HCT116 (cell line): ENCODE measurements around the gene CXCR2. TPM values are rescaled to one million over a fixed set of nuclear protein-coding genes. Genes with fewer than 3 reads are reported as not detected.
A peak's percentile ranks its signal among the peaks of the same experiment; 100 is the strongest.

Experiments
- ATAC-seq: fragments of 200-7000 bp; cut with Tn5 transposase; 2 replicates; pipeline ENCODE4 v1.9.1; 2020; ENCODE audit warnings: mild to moderate bottlenecking, moderate library complexity
- BruUV-seq: library from RNA; stranded (reverse); fragments of 400-500 nt; replicated peaks from 2 replicates; lab custom pipeline; 2021; lab: Mats Ljungman, UMichigan
- CTCF ChIA-PET: fragments of 300-600 bp; sonication (Branson Sonifier 250); formaldehyde crosslinking; loops from one replicate; lab custom pipeline; 2021; ENCODE audit warnings: antibody characterized with exemption; lab: Charles Lee
- POLR2A ChIA-PET: fragments of 300-600, 350-600 bp; sonication (Branson Sonifier 250); formaldehyde crosslinking; loops from one replicate; lab custom pipeline; 2021; ENCODE audit warnings: antibody characterized with exemption; lab: Charles Lee
- RAD21 ChIA-PET, 2 experiments: fragments of 300-600 bp; sonication (Branson Sonifier 250); formaldehyde crosslinking; loops; one replicate each; lab custom pipeline; 2023; ENCODE audit warnings: low total read pairs in 2 of 2; ENCODE audit not compliant: uncharacterized antibody in 2 of 2, unreplicated experiment in 2 of 2, low non-redundant PET in 1 of 2; lab: Charles Lee
- DNase-seq: peaks from one replicate; pipeline ENCODE4 v3.0.0-alpha.2; 2010; ENCODE audit warnings: low read depth, low spot score
- H2AFZ ChIP-seq: fragments of 200-600 bp; shearing (Covaris generic), sonication (generic); 2 replicates; pipeline ENCODE4 v1.6.1; 2017; ENCODE audit warnings: low read depth, mixed run types, mixed read lengths, antibody characterized with exemption, low read length; ENCODE audit not compliant: poor library complexity, severe bottlenecking
- H3K27ac ChIP-seq: 2 replicates; pipeline ENCODE4 v1.5.1; 2012; ENCODE audit warnings: low read depth, low read length
- H3K27me3 ChIP-seq: fragments of 200-600 bp; sonication (generic); 2 replicates; pipeline ENCODE4 v1.6.1; 2016; ENCODE audit warnings: mixed run types, low read length, mixed read lengths; ENCODE audit not compliant: insufficient read depth
- H3K36me3 ChIP-seq, 2 experiments: fragments of 200-500 bp in 1 of 2; fragments of 200-600 bp in 1 of 2; sonication (Bioruptor generic) in 1 of 2; sonication (generic) in 1 of 2; 2 replicates each; pipeline versions ENCODE4 v1.5.1 to v1.6.1; 2014 to 2016; ENCODE audit warnings: low read length in 2 of 2, inconsistent platforms in 1 of 2, mixed read lengths in 1 of 2, mixed run types in 1 of 2; ENCODE audit not compliant: insufficient read depth in 2 of 2, control insufficient read depth in 1 of 2
- H3K4me1 ChIP-seq, 2 experiments: fragments of 200-600 bp in 1 of 2; sonication (generic) in 1 of 2; 2 replicates each; pipeline versions ENCODE4 v1.5.1 to v1.6.1; 2012 to 2017; ENCODE audit warnings: low read length in 2 of 2, inconsistent platforms in 1 of 2, mild to moderate bottlenecking in 1 of 2, mixed read lengths in 1 of 2, mixed run types in 1 of 2, moderate library complexity in 1 of 2; ENCODE audit not compliant: insufficient read depth in 2 of 2, control insufficient read depth in 1 of 2
- H3K4me2 ChIP-seq: fragments of 200-600 bp; sonication (generic); 2 replicates; pipeline ENCODE4 v1.6.1; 2017; ENCODE audit warnings: mixed run types, low read length, mixed read lengths
- H3K4me3 ChIP-seq, 2 experiments: fragments of 200-600 bp in 1 of 2; sonication (generic) in 1 of 2; replicated peaks in 1 of 2; 2 replicates each; pipeline ENCODE4 v1.5.1; 2011 to 2016; ENCODE audit warnings: low read length in 2 of 2, control low read depth in 1 of 2, low read depth in 1 of 2, mild to moderate bottlenecking in 1 of 2, mixed read lengths in 1 of 2, mixed run types in 1 of 2
- H3K79me2 ChIP-seq: fragments of 200-600 bp; sonication (generic); 2 replicates; pipeline ENCODE4 v1.6.1; 2017; ENCODE audit warnings: mild to moderate bottlenecking, mixed run types, low read length, moderate library complexity, mixed read lengths; ENCODE audit not compliant: insufficient read depth
- H3K9ac ChIP-seq: fragments of 200-600 bp; sonication (generic); 2 replicates; pipeline ENCODE4 v1.6.1; 2016; ENCODE audit warnings: low read length, mixed read lengths
- H3K9me2 ChIP-seq: fragments of 200-600 bp; sonication (generic), shearing (Covaris generic); 2 replicates; pipeline ENCODE4 v1.6.1; 2017; ENCODE audit warnings: mixed run types, mild to moderate bottlenecking, moderate library complexity; ENCODE audit not compliant: insufficient read depth
- H3K9me3 ChIP-seq, 2 experiments: fragments of 200-500 bp in 1 of 2; fragments of 200-600 bp in 1 of 2; sonication (Bioruptor generic) in 1 of 2; sonication (generic) in 1 of 2; 2 replicates each; pipeline ENCODE4 v1.6.1; 2014 to 2017; ENCODE audit warnings: low read length in 2 of 2, mixed read lengths in 2 of 2, inconsistent platforms in 1 of 2, low read depth in 1 of 2, mild to moderate bottlenecking in 1 of 2, mixed run types in 1 of 2, moderate library complexity in 1 of 2; ENCODE audit not compliant: control insufficient read depth in 1 of 2, insufficient read depth in 1 of 2
- H4K20me1 ChIP-seq: fragments of 200-600 bp; sonication (generic), shearing (Covaris generic); 2 replicates; pipeline ENCODE4 v1.6.1; 2017; ENCODE audit warnings: mixed run types, mild to moderate bottlenecking, moderate library complexity; ENCODE audit not compliant: insufficient read depth
- CBX3 ChIP-seq: IDR thresholded peaks from 2 replicates; pipeline ENCODE4 v1.6.1; 2012; ENCODE audit warnings: low read depth
- EGR1 ChIP-seq: IDR thresholded peaks from 2 replicates; pipeline ENCODE4 v1.6.1; 2012; ENCODE audit warnings: low read depth
- ELF1 ChIP-seq: IDR thresholded peaks from 2 replicates; pipeline ENCODE4 v1.6.1; 2012; ENCODE audit warnings: low read depth, borderline replicate concordance
- EZH2 ChIP-seq: fragments of 200-600 bp; sonication (generic); IDR thresholded peaks from 2 replicates; pipeline ENCODE4 v1.6.1; 2017; ENCODE audit warnings: antibody characterized with exemption, mixed run types
- SIN3A ChIP-seq: IDR thresholded peaks from 2 replicates; pipeline ENCODE4 v1.6.1; 2012; ENCODE audit warnings: low read depth
- SP1 ChIP-seq: IDR thresholded peaks from 2 replicates; pipeline ENCODE4 v1.6.1; 2012; ENCODE audit warnings: low read depth
- SRF ChIP-seq: IDR thresholded peaks from 2 replicates; pipeline ENCODE4 v1.6.1; 2012; ENCODE audit warnings: low read depth
- ZBTB33 ChIP-seq: IDR thresholded peaks from 2 replicates; pipeline ENCODE4 v1.6.1; 2011; ENCODE audit warnings: mild to moderate bottlenecking, low read length, moderate library complexity; ENCODE audit not compliant: insufficient replicate concordance; ENCODE audit errors: extremely low read depth
- intact Hi-C: fragments of 100-400 bp; cut with micrococcal nuclease; formaldehyde crosslinking; loops from 2 replicates; pipeline ENCODE4 v1.10.0; 2022
- total RNA-seq: library from RNA; stranded (reverse); gene quantifications from one replicate; pipeline ENCODE4 v1.2.1, GENCODE V29; 2021; ENCODE audit not compliant: unreplicated experiment
- TF ChIP-seq, protein P1 (sequence below), 3 experiments: fragments of 200-600 bp in 1 of 3; sonication (generic) in 1 of 3; IDR thresholded peaks in 2 of 3; conservative IDR thresholded peaks in 1 of 3; 2 replicates each; pipeline ENCODE4 v1.5.1; 2012 to 2017; ENCODE audit warnings: low read depth in 2 of 3, low read length in 2 of 3, antibody characterized with exemption in 1 of 3, borderline replicate concordance in 1 of 3, control low read depth in 1 of 3, mild to moderate bottlenecking in 1 of 3, mixed read lengths in 1 of 3, mixed run types in 1 of 3, moderate library complexity in 1 of 3; ENCODE audit not compliant: insufficient read depth in 1 of 3

Gene CXCR2
- total RNA-seq, 1 experiment from 2014 or later = 0.15 TPM

- ChIA-PET CTCF (interaction anchor here (0.7 to 1.1 kb wide), 2 partner anchors 9 to 20 kb away, joined by 3 to 4 read pairs; no protein-coding TSS in a partner anchor), RAD21 (no interaction called here), POLR2A (interaction anchor here (0.8 kb wide), 1 partner anchor 120 kb away, joined by 3 read pairs; no protein-coding TSS in a partner anchor)
- Histone ChIP-seq H3K9me3 (no peaks in the 10 kb centered on the region), H3K4me2 (peak within 1 kb of the TSS; percentile 39), H3K79me2 (no peaks in the 10 kb centered on the region), H3K27me3 (no peaks in the 10 kb centered on the region), H3K4me3 (no peak within 1 kb of the TSS), H4K20me1 (no peaks in the 10 kb centered on the region), H3K36me3 (no peaks in the 10 kb centered on the region), H2AFZ (no peak within 1 kb of the TSS), H3K9ac (no peak within 1 kb of the TSS), H3K27ac (no peak within 1 kb of the TSS), H3K4me1 (peaks cover 6 to 9% of the 10 kb centered on the region in 2 experiments; a peak in 3 of 4 replicates), H3K9me2 (no peaks in the 10 kb centered on the region)
- TF ChIP-seq SRF (no peak), SP1 (peak; percentile 49; the same call in 1 of the 2 replicates), CBX3 (peak; percentile 34; the same call in 1 of the 2 replicates), ELF1 (no peak), SIN3A (no peak)
- TF ChIP-seq, protein P1, sequence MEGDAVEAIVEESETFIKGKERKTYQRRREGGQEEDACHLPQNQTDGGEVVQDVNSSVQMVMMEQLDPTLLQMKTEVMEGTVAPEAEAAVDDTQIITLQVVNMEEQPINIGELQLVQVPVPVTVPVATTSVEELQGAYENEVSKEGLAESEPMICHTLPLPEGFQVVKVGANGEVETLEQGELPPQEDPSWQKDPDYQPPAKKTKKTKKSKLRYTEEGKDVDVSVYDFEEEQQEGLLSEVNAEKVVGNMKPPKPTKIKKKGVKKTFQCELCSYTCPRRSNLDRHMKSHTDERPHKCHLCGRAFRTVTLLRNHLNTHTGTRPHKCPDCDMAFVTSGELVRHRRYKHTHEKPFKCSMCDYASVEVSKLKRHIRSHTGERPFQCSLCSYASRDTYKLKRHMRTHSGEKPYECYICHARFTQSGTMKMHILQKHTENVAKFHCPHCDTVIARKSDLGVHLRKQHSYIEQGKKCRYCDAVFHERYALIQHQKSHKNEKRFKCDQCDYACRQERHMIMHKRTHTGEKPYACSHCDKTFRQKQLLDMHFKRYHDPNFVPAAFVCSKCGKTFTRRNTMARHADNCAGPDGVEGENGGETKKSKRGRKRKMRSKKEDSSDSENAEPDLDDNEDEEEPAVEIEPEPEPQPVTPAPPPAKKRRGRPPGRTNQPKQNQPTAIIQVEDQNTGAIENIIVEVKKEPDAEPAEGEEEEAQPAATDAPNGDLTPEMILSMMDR (IDR thresholded peaks at IDR 0.05 in 2 of 3, conservative IDR thresholded peaks at IDR 0.05 in 1 of 3; ENCODE audit: borderline replicate concordance in 1 of 3, insufficient read depth in 1 of 3, low read depth in 2 of 3, low read length in 2 of 3) = peak in 2 of 3 experiments; percentile 5 to 17; a peak in 1 of 6 replicates
- ATAC-seq (peak; percentile 71), DNase-seq (no peak)
- intact Hi-C loops = no loop called here
- BruUV-seq = no TSS peak
Observed at GRCh38 chr2:218166791-218167190, 41.0 kb downstream of the CXCR2 start, which contains the start of gene CXCR1. TSS of gene CXCR1 (minus strand) at chr2:218166962. CDS start at chr2:218165211, 1,751 bp downstream.

DNA sequence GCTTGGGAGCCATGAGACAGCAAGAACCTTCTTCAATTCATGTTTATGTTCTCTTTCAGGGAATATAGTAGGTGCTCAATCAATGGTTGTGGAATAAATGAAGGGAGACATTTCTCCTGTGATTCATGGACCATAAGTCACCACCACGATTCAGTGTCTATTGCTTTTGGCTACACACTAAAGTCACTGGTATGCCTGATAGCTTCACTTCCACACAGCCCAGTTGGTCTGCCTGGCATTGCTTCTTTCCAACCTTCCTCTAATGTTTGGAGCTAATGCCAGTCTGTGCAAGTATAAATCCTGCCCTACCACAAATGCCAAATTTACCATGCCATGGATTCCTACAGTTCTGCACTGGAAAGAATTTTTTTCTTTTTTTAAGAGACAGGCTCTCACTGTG lies 42.2 kb downstream of the CXCR2 start:
- Histone ChIP-seq H3K4me2 (no peak overlapping the region), H3K27me3 (no peaks in the 10 kb centered on the region), H3K9ac (no peak overlapping the region), H3K27ac (no peak overlapping the region), H3K4me3 (no peak overlapping the region), H2AFZ (no peak overlapping the region), H3K9me3 (no peaks in the 10 kb centered on the region), H3K36me3 (no peaks in the 10 kb centered on the region), H3K9me2 (no peaks in the 10 kb centered on the region), H4K20me1 (no peaks in the 10 kb centered on the region), H3K4me1 (peaks cover 6 to 9% of the 10 kb centered on the region in 2 experiments; a peak in 3 of 4 replicates), H3K79me2 (no peaks in the 10 kb centered on the region)
- no TSS peak for BruUV-seq
- intact Hi-C loops = no loop called here
- CTCF ChIA-PET = interaction anchor here (0.7 to 1.1 kb wide), 3 partner anchors 9 to 90 kb away, joined by 3 to 6 read pairs (median 4); no protein-coding TSS in a partner anchor
- ATAC-seq = no peak
- no peak for DNase-seq
- RAD21 ChIA-PET = no interaction called here
- POLR2A ChIA-PET = no interaction called here
- no peak for TF ChIP-seq SIN3A
- no peak for TF ChIP-seq EGR1
- TF ChIP-seq, protein P1 (IDR thresholded peaks at IDR 0.05 in 2 of 3, conservative IDR thresholded peaks at IDR 0.05 in 1 of 3; ENCODE audit: borderline replicate concordance in 1 of 3, insufficient read depth in 1 of 3, low read depth in 2 of 3, low read length in 2 of 3) = no peak
- TF ChIP-seq ZBTB33 = no peak
- TF ChIP-seq EZH2 = no peak
